ENCODE data around the gene NANOS3.

- no peak for TF ChIP-seq CTCF (IDR thresholded peaks at IDR 0.05)
- no peak for TF ChIP-seq E2F4 (CRISPR knock-in tag; IDR thresholded peaks at IDR 0.05; ENCODE audit: borderline replicate concordance, low read depth)
- TF ChIP-seq AFF4 (CRISPR knock-in tag; IDR thresholded peaks at IDR 0.05; ENCODE audit: borderline replicate concordance), result no peak
- TF ChIP-seq USF2 (CRISPR knock-in tag; IDR thresholded peaks at IDR 0.05), result no peak
- TF ChIP-seq ELF4 (CRISPR knock-in tag; IDR thresholded peaks at IDR 0.05; ENCODE audit: low read depth), result no peak
- TF ChIP-seq IRF1 (CRISPR knock-in tag; IDR thresholded peaks at IDR 0.05), result no peak
- TF ChIP-seq ZNF263 (CRISPR knock-in tag; IDR thresholded peaks at IDR 0.05; ENCODE audit: low read depth), result no peak
- no peak for TF ChIP-seq PRDM15 (CRISPR knock-in tag; IDR thresholded peaks at IDR 0.05)
- TF ChIP-seq ZNF232 (CRISPR knock-in tag; IDR thresholded peaks at IDR 0.05), result no peak
- TF ChIP-seq STAT6 (CRISPR knock-in tag; conservative IDR thresholded peaks at IDR 0.05; ENCODE audit: low read depth), result no peak
Observed at GRCh38 chr19:13923194-13923987, 46.5 kb downstream of the NANOS3 start.

Measured in WTC11 (cell line).